Liver (tissue), 9 donors: Measurements from ENCODE around the gene SGF29. TPM values are rescaled to one million over a fixed set of nuclear protein-coding genes. Genes with fewer than 3 reads are reported as not detected.
"Not testable (repeated sequence)": the region's sequence is repeated elsewhere in the genome, so short reads cannot be mapped to it uniquely, and the experiment has no call there.

Experiments used
- DNase-seq: peaks from one replicate; pipeline ENCODE4 v3.0.0-alpha.2; 2017; ENCODE audit warnings: low spot score
- H3K27ac ChIP-seq, 2 donors: one replicate each; pipeline ENCODE4 v1.7.0; 2013; ENCODE audit warnings: inconsistent platforms in 2 of 2, low read length in 2 of 2, control low read depth in 1 of 2, low read depth in 1 of 2, mild to moderate bottlenecking in 1 of 2
- H3K27me3 ChIP-seq, 4 donors: one replicate each; pipeline versions ENCODE4 v1.6.1 to v1.7.0; 2013; ENCODE audit warnings: low read length in 3 of 4, inconsistent platforms in 1 of 4, mild to moderate bottlenecking in 1 of 4, moderate library complexity in 1 of 4; ENCODE audit not compliant: control insufficient read depth in 4 of 4, insufficient read depth in 4 of 4
- H3K36me3 ChIP-seq, 4 donors: one replicate each; pipeline versions ENCODE4 v1.6.1 to v1.7.0; 2013; ENCODE audit warnings: low read length in 3 of 4, mild to moderate bottlenecking in 3 of 4, low read depth in 1 of 4, moderate library complexity in 1 of 4; ENCODE audit not compliant: control insufficient read depth in 4 of 4, insufficient read depth in 3 of 4
- H3K4me1 ChIP-seq, 4 donors: one replicate each; pipeline versions ENCODE4 v1.6.1 to v1.7.0; 2013; ENCODE audit warnings: low read length in 3 of 4, mild to moderate bottlenecking in 3 of 4, moderate library complexity in 1 of 4; ENCODE audit not compliant: control insufficient read depth in 4 of 4, insufficient read depth in 4 of 4
- H3K4me3 ChIP-seq, 3 donors: one replicate each; pipeline versions ENCODE4 v1.6.1 to v1.7.0; 2013; ENCODE audit warnings: low read length in 3 of 3, control low read depth in 1 of 3, low read depth in 1 of 3, mild to moderate bottlenecking in 1 of 3
- H3K9ac ChIP-seq, 2 donors: one replicate each; pipeline ENCODE4 v1.7.0; 2013; ENCODE audit warnings: low read length in 2 of 2, mild to moderate bottlenecking in 2 of 2, moderate library complexity in 2 of 2, control low read depth in 1 of 2, low read depth in 1 of 2
- H3K9me3 ChIP-seq, 4 donors: one replicate each; pipeline versions ENCODE4 v1.6.1 to v1.7.0; 2013; ENCODE audit warnings: low read length in 3 of 4; ENCODE audit not compliant: control insufficient read depth in 4 of 4
- EGR1 ChIP-seq, 2 donors: IDR thresholded peaks; 2 replicates each; pipeline ENCODE4 v1.6.1; 2016 to 2018; ENCODE audit warnings: antibody characterized with exemption in 2 of 2, low read depth in 2 of 2
- FOXA1 ChIP-seq: IDR thresholded peaks from 2 replicates; pipeline ENCODE4 v1.6.1; 2016; ENCODE audit warnings: antibody characterized with exemption
- FOXA2 ChIP-seq: IDR thresholded peaks from 2 replicates; pipeline ENCODE4 v1.6.1; 2016; ENCODE audit warnings: antibody characterized with exemption
- GABPA ChIP-seq, 2 donors: IDR thresholded peaks in 1 of 2; conservative IDR thresholded peaks in 1 of 2; 2 replicates each; pipeline ENCODE4 v1.6.1; 2016; ENCODE audit warnings: antibody characterized with exemption in 2 of 2, mild to moderate bottlenecking in 1 of 2, moderate library complexity in 1 of 2
- HNF4A ChIP-seq, 2 donors: conservative IDR thresholded peaks; 2 replicates each; pipeline ENCODE4 v1.6.1; 2016; ENCODE audit warnings: antibody characterized with exemption in 2 of 2, mild to moderate bottlenecking in 2 of 2
- HNF4G ChIP-seq: IDR thresholded peaks from 2 replicates; pipeline ENCODE4 v1.6.1; 2016; ENCODE audit warnings: antibody characterized with exemption
- JUND ChIP-seq, 2 donors: IDR thresholded peaks; 2 replicates each; pipeline ENCODE4 v1.6.1; 2016; ENCODE audit warnings: antibody characterized with exemption in 2 of 2
- NR2F2 ChIP-seq: IDR thresholded peaks from 2 replicates; pipeline ENCODE4 v1.6.1; 2016; ENCODE audit warnings: antibody characterized with exemption
- RAD21 ChIP-seq, 2 donors: IDR thresholded peaks; 2 replicates each; pipeline ENCODE4 v1.6.1; 2016; ENCODE audit warnings: antibody characterized with exemption in 2 of 2, mild to moderate bottlenecking in 2 of 2
- REST ChIP-seq: IDR thresholded peaks from 2 replicates; pipeline ENCODE4 v1.6.1; 2016; ENCODE audit warnings: antibody characterized with exemption, mild to moderate bottlenecking
- RXRA ChIP-seq, 2 donors: IDR thresholded peaks; 2 replicates each; pipeline ENCODE4 v1.6.1; 2017 to 2018; ENCODE audit warnings: antibody characterized with exemption in 2 of 2, mild to moderate bottlenecking in 1 of 2
- SP1 ChIP-seq: IDR thresholded peaks from 2 replicates; pipeline ENCODE4 v1.6.1; 2018; ENCODE audit warnings: antibody characterized with exemption, mild to moderate bottlenecking
- TAF1 ChIP-seq: conservative IDR thresholded peaks from 2 replicates; pipeline ENCODE4 v1.6.1; 2016; ENCODE audit warnings: antibody characterized with exemption, mild to moderate bottlenecking
- YY1 ChIP-seq: IDR thresholded peaks from 2 replicates; pipeline ENCODE4 v1.6.1; 2016; ENCODE audit warnings: antibody characterized with exemption, mild to moderate bottlenecking
- ZBTB33 ChIP-seq: IDR thresholded peaks from 2 replicates; pipeline ENCODE4 v1.6.1; 2016; ENCODE audit warnings: antibody characterized with exemption
- WGBS: extraction: QIAGEN DNeasy Blood & Tissue Kit; methylation state at CpG from one replicate; pipeline ENCODE4 v1.1.7; 2013; 5-methylcytosine and 5-hydroxymethylcytosine counted together
- polyA plus RNA-seq, 2 donors: library from polyadenylated mRNA; stranded (reverse) in 1 of 2; unstranded in 1 of 2; fragments of 200-250 nt in 1 of 2; fragments of >200 nt in 1 of 2; fragmentation: Nextera tagmentation in 1 of 2; extraction: Ambion mirVana in 1 of 2; gene quantifications; one replicate each; pipeline versions ENCODE4 v1.2.1 to v1.2.3, GENCODE V29; 2013 to 2015
- total RNA-seq, 2 donors: library from RNA; depleted of rRNA; stranded (reverse); fragments of >200 nt; gene quantifications; one replicate each; pipeline ENCODE4 v1.2.3, GENCODE V29; 2014
- TF ChIP-seq, protein P1 (sequence below): fragments of 150-350 bp; IDR thresholded peaks from 2 replicates; pipeline ENCODE4 v1.5.1; 2017; ENCODE audit warnings: improper control_type of control experiment, low read depth, low read length; ENCODE audit not compliant: missing input control
- TF ChIP-seq, protein P2 (sequence below): IDR thresholded peaks from 2 replicates; pipeline ENCODE4 v1.6.1; 2016; ENCODE audit warnings: antibody characterized with exemption
- TF ChIP-seq, protein P3 (sequence below): IDR thresholded peaks from 2 replicates; pipeline ENCODE4 v1.6.1; 2016; ENCODE audit warnings: antibody characterized with exemption
- donor health status: healthy.
- donor health status: healthy.
- donor health status: healthy.
- donor health status: healthy.
- donor health status: healthy.

Gene SGF29
- total and polyA plus RNA-seq, 4 donors = 6.5 to 18.1 (median 10.5) TPM

DNA sequence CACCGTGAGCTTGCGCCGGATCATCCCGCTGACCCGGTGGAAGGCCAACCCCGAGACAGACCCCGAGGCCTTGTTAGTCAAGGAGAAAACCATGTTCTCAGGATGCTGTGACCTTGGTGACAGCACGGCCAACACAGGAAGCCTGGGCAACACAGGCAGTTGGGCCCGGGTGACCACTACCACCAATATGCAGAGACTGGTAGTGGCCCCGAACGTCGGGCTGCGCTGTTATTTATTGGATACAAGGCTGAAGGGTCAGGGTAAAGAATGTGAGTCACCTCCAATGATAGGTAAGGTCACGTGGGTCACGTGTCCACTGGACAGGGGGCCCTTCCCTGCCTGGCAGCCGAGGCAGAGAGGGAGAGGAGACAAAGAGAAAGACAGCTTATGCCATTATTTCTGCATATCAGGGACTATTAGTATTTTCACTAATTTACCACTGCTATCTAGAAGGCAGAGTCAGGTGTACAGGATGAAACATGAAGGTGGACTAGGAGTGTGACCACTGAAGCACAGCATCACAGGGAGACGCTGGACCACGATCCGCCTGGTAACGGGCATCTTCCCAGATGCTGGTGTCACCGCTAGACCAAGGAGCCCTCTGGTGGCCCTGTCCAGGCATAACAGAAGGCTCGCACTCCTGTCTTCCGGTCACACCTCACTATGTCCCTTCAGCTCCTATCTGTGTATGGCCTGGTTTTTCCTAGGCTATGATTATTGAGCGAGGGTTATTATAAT, 61.9 kb downstream of the SGF29 start:
- WGBS = 45% methylated on average over 17 of the region's 24 CpGs
- not testable (repeated sequence) for H3K27me3 ChIP-seq, H3K4me3 ChIP-seq, H3K36me3 ChIP-seq, DNase-seq, H3K4me1 ChIP-seq, H3K9ac ChIP-seq, H3K9me3 ChIP-seq, H3K27ac ChIP-seq
- TF ChIP-seq, protein P1, sequence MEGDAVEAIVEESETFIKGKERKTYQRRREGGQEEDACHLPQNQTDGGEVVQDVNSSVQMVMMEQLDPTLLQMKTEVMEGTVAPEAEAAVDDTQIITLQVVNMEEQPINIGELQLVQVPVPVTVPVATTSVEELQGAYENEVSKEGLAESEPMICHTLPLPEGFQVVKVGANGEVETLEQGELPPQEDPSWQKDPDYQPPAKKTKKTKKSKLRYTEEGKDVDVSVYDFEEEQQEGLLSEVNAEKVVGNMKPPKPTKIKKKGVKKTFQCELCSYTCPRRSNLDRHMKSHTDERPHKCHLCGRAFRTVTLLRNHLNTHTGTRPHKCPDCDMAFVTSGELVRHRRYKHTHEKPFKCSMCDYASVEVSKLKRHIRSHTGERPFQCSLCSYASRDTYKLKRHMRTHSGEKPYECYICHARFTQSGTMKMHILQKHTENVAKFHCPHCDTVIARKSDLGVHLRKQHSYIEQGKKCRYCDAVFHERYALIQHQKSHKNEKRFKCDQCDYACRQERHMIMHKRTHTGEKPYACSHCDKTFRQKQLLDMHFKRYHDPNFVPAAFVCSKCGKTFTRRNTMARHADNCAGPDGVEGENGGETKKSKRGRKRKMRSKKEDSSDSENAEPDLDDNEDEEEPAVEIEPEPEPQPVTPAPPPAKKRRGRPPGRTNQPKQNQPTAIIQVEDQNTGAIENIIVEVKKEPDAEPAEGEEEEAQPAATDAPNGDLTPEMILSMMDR = peak; percentile 58
- TF ChIP-seq RAD21 (IDR thresholded peaks at IDR 0.05) = peak; percentile 82 to 84

DNA sequence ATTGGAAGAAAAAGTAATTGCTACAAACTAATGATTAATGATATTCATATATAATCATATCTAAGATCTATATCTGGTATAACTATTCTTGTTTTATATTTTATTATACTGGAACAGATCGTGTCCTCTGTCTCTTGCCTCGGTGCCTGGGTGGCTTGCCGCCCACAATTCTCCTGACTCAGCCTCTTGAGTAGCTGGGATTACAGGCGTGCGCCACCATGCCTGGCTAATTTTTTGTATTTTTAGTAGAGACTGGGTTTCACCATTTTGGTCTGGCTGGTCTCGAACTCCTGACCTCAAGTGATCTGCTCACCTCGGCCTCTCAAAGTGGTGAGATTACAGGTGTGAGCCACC, 62.5 kb downstream of the SGF29 start:
- 75% methylated on average over 7 of the region's 7 CpGs for WGBS
- not testable (repeated sequence) for H3K9ac ChIP-seq, H3K27ac ChIP-seq, H3K4me1 ChIP-seq, H3K36me3 ChIP-seq, H3K4me3 ChIP-seq, DNase-seq, H3K9me3 ChIP-seq, H3K27me3 ChIP-seq

- H3K27me3 ChIP-seq = no peaks in the 10 kb centered on the region
- no peak overlapping the region for H3K27ac ChIP-seq
- no peaks in the 10 kb centered on the region for H3K9me3 ChIP-seq
- H3K4me1 ChIP-seq = no peaks in the 10 kb centered on the region
- DNase-seq = no peak
- no peaks in the 10 kb centered on the region for H3K36me3 ChIP-seq
- H3K9ac ChIP-seq = no peak overlapping the region
- no peak overlapping the region for H3K4me3 ChIP-seq
- 79% methylated on average over 7 of the region's 7 CpGs for WGBS
- TF ChIP-seq REST (no peak), HNF4A (conservative IDR thresholded peaks at IDR 0.05) (no peak), TAF1 (no peak), ZBTB33 (no peak), HNF4G (no peak), EGR1 (IDR thresholded peaks at IDR 0.05; ENCODE audit: low read depth in 2 of 2) (no peak), FOXA1 (no peak), FOXA2 (no peak), YY1 (no peak), RXRA (IDR thresholded peaks at IDR 0.05) (no peak), GABPA (IDR thresholded peaks at IDR 0.05 in 1 of 2, conservative IDR thresholded peaks at IDR 0.05 in 1 of 2) (no peak), SP1 (no peak), RAD21 (IDR thresholded peaks at IDR 0.05) (no peak), JUND (IDR thresholded peaks at IDR 0.05) (no peak), NR2F2 (no peak)
- TF ChIP-seq, protein P2, sequence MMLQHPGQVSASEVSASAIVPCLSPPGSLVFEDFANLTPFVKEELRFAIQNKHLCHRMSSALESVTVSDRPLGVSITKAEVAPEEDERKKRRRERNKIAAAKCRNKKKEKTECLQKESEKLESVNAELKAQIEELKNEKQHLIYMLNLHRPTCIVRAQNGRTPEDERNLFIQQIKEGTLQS = no peak
- TF ChIP-seq, protein P1 = no peak
- TF ChIP-seq, protein P3, sequence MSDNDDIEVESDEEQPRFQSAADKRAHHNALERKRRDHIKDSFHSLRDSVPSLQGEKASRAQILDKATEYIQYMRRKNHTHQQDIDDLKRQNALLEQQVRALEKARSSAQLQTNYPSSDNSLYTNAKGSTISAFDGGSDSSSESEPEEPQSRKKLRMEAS = no peak
Observed at GRCh38 chr16:28616636-28617035, 62.9 kb downstream of the SGF29 start.
